ENCODE data around the gene WASHC2A.
"Not testable (repeated sequence)": the region's sequence is repeated elsewhere in the genome, so short reads cannot be mapped to it uniquely, and the experiment has no call there.

The WASHC2A gene, protein sequence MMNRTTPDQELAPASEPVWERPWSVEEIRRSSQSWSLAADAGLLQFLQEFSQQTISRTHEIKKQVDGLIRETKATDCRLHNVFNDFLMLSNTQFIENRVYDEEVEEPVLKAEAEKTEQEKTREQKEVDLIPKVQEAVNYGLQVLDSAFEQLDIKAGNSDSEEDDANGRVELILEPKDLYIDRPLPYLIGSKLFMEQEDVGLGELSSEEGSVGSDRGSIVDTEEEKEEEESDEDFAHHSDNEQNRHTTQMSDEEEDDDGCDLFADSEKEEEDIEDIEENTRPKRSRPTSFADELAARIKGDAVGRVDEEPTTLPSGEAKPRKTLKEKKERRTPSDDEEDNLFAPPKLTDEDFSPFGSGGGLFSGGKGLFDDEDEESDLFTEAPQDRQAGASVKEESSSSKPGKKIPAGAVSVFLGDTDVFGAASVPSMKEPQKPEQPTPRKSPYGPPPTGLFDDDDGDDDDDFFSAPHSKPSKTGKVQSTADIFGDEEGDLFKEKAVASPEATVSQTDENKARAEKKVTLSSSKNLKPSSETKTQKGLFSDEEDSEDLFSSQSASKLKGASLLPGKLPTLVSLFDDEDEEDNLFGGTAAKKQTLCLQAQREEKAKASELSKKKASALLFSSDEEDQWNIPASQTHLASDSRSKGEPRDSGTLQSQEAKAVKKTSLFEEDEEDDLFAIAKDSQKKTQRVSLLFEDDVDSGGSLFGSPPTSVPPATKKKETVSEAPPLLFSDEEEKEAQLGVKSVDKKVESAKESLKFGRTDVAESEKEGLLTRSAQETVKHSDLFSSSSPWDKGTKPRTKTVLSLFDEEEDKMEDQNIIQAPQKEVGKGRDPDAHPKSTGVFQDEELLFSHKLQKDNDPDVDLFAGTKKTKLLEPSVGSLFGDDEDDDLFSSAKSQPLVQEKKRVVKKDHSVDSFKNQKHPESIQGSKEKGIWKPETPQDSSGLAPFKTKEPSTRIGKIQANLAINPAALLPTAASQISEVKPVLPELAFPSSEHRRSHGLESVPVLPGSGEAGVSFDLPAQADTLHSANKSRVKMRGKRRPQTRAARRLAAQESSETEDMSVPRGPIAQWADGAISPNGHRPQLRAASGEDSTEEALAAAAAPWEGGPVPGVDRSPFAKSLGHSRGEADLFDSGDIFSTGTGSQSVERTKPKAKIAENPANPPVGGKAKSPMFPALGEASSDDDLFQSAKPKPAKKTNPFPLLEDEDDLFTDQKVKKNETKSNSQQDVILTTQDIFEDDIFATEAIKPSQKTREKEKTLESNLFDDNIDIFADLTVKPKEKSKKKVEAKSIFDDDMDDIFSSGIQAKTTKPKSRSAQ (N-terminal part only)

DNA sequence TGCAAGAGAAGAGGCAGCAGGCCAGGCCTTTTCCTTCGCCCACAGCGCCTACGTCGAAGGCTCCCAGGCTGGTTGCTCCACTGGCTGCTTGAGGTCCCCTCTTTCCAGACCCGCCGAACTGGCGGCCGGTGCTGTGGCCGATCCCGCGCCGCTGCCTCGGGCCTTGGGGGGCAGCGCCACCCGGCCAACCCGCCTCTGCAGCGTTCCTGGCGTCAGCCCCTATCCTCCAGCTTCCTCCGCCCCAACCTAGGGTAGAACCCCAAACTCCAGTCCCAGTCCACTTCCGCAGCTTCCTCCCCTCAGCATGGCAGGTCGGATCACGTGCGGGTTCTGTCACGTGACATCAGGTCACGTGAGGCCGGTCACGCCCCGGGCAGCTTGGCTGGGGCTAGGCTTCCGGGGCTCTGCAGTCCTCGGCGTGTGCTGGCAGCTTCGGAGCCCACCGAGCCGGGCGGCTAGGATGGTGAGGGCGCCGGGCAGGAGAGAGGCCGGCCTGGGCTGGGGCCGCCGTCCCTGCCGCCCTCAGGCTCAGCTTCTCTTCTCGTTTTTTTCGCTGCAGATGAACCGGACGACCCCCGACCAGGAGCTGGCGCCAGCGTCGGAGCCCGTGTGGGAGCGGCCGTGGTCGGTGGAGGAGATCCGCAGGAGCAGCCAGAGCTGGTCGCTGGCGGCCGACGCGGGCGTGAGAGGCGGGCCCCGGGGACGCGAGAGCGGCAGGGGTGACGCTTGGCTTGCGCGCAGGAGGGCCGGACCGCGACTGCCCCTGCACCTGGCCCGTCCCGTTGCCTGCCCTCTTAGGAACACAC lies at the start of gene WASHC2A:
WASHC2A (plus strand) TSS at position 409 of the 806 bp plus-strand sequence; CDS start at position 461, 52 bp downstream.
- DNase-seq (ENCODE audit: low spot score): peak; percentile 81

GRCh38 chr10:50019279-50019678 lies 48.5 kb upstream of the WASHC2A start:
- not testable (repeated sequence) for DNase-seq (ENCODE audit: low spot score)

GRCh38 chr10:50020451-50021024 lies 47.2 kb upstream of the WASHC2A start:
- DNase-seq (ENCODE audit: low spot score): not testable (repeated sequence)

- no peak for DNase-seq (ENCODE audit: low spot score)
These were observed 46.1 kb upstream of the WASHC2A start for GRCh38 chr10:50021646-50022045.

GRCh38 chr10:50024716-50025383 lies 42.9 kb upstream of the WASHC2A start:
- not testable (repeated sequence) for DNase-seq (ENCODE audit: low spot score)

DNA sequence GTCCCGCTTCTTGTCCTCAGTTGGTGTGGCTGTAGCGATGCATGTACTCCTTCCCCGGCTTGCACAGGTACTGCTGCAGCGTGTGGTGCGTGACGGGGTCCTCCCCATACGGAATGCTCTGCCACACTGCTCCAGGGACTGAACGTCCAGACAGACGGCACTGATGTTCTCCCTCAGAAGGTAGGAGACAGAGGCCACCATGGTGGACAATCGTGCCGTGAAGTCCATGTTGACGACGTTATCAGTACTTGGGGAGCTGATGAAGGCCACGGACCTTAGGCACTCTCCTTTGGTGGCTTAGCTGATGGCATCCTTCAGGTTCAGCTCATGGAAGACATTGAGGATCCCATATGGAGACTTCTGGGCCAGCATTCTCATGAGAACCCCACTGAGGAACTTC lies 42.1 kb upstream of the WASHC2A start:
- no peak for DNase-seq (ENCODE audit: low spot score)

DNA sequence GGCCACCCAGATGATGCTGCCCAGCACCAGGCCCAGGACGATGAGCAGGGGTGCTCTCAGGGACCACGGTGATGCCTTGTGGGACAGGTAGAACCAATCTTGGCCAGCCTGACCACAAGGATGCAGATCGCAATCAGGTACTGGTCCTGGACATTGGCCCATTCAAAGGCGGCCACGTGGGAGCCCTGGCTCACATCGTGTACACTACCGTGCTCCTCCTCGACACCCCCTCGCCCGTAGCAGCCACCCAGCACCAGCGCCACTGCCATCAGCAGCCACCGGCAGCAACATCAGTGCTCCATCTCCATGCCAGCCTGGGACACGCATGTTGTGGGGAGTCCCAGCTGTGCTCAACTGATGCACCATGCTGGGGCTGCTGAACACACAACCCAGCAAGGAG lies 40.6 kb upstream of the WASHC2A start:
- no peak for DNase-seq (ENCODE audit: low spot score)

- no peak for DNase-seq (ENCODE audit: low spot score)
These were observed 34.3 kb upstream of the WASHC2A start for GRCh38 chr10:50033481-50033880.

DNA sequence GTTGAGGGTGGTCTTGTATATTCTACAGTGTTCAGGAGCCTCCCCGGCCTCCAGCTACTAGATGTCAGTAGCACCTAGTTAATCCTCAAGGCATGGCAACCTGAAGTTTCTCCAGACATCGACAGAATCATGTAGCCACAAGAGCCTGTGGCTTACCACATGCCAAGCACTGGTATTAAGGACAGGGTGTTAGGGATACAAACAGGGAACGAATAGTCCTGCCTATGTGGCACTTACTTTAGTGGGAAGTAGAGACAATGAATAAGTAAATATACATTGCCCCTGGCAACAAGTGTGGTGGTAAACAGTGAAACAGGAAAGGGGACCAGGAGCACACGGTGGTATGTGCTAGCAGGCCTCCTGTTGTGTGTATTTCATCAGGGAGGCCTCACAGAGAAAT lies 32.4 kb upstream of the WASHC2A start:
- DNase-seq (ENCODE audit: low spot score): not testable (repeated sequence)

DNA sequence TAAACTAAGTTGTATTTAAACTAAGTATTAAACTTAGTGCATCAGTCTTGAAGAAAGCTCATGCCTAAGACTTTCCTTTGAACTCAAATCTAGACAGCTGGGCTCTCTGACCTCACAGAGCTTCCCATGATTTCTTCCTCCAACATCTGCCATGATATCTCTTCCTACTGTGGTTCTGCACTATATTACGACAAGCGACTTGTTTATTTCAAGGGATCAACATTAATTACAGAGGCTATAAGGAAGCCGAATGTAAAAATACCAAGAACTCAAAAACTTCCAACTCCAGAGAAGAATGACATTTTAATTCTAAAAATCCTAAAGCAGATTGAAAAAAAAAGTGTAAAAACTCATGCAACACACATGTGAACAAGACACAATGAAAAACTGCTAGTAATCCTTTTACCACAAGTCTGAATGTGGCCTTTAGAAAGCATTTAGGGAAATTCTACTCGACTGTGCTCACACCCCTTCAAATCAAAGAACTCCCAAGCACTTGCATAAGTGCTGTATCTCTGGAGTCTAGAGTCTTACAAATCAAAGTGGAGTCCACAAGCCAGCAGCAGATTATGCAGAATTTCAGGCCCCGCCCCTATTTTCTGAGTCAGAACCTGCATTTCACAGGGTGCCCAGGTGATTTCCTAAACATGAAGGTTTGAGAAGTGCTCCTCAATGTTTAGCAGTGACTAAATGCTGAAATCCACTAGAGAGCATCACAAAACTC lies 22.7 kb upstream of the WASHC2A start:
- DNase-seq (ENCODE audit: low spot score): no peak

DNA sequence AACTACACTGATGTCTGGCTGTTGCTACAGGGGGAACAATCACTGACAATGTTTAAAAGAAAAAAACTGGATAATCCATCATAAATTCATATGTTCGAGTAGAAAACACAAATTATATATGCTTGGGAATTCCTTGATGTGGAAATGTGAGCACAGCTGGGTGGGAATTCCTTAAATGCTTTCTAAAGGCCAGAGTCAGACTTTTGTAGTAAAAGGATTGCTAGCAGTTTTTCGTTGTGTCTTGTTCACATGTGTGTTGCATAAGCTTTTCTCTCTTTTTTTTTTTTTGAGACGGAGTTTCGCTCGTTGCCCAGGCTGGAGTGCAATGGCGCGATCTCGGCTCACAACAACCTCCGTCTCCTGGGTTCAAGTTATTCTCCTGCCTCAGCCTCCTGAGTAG lies 21.3 kb upstream of the WASHC2A start:
- DNase-seq (ENCODE audit: low spot score): not testable (repeated sequence)

- not testable (repeated sequence) for DNase-seq (ENCODE audit: low spot score)
These were observed 20.2 kb upstream of the WASHC2A start for GRCh38 chr10:50047594-50047993.

DNA sequence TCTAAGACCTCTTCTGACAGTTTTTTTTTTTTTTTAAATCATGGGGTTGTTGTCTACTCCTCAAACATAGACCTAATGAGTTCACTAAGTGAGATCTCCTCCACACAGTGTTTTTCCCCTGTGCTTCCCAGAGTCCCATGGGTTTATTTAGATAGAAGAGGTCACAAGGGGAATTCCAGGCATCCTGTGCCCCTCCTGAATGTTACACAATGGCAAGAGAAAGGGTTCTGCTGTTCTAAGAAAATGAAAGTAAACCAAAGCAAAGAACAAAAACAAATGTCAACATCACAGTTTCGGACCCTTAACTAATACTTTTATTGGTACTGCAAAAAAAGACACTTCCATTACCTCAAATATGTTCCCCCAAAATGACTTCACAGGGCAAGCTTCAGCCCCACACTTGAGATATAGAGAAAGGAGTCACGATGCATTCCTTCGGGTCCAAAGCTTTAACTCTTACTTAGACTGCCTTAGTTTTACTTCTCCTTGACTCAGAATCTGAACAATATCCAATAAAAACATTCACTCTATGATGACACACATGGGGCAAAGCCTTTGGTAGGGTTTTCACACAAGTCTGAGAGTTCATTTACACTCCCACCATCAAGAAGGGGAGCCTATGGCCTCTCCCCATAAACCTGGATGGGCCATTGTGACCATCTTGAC lies 15.6 kb upstream of the WASHC2A start:
- not testable (repeated sequence) for DNase-seq (ENCODE audit: low spot score)

- DNase-seq (ENCODE audit: low spot score): not testable (repeated sequence)
These were observed 14.9 kb upstream of the WASHC2A start for GRCh38 chr10:50052778-50053376.

GRCh38 chr10:50055494-50056292 lies 12.1 kb upstream of the WASHC2A start:
- not testable (repeated sequence) for DNase-seq (ENCODE audit: low spot score)

DNA sequence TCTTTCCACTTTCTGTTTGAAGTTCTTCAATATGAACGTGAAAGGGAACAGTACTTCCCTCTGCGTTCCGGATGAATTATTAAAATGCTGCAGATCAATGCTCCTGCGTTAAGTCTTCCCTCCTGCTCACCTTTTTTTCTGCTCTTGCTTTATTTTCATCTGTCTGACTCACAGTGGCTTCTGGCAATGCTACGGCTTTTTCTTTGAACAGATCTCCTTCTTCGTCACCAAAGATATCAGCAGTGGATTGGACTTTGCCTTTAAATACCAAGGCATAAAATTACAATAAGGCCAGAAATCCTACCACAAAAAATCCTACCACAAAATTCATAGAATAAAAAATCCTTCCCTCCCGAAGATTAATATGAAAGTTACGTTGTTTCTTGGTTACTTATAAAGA lies 11.1 kb upstream of the WASHC2A start:
- not testable (repeated sequence) for DNase-seq (ENCODE audit: low spot score)

GRCh38 chr10:50058727-50059126 lies 9.0 kb upstream of the WASHC2A start:
- DNase-seq (ENCODE audit: low spot score): not testable (repeated sequence)

- not testable (repeated sequence) for DNase-seq (ENCODE audit: low spot score)
These were observed 7.8 kb upstream of the WASHC2A start for GRCh38 chr10:50059946-50060345.

Measured in pons (tissue), 1 donor.